Heart right ventricle (tissue), 16 donors: ENCODE data around the gene OR10K1. TPM values are rescaled to one million over a fixed set of nuclear protein-coding genes. Genes with fewer than 3 reads are reported as not detected.

Source experiments
- ATAC-seq, 8 donors: fragments of 200-7000 bp; cut with Tn5 transposase; one replicate each; pipeline ENCODE4 v1.9.1; 2020; ENCODE audit warnings: mild to moderate bottlenecking in 8 of 8, moderate library complexity in 8 of 8, moderate number of reproducible peaks in 1 of 8
- DNase-seq, 2 donors: peaks; one replicate each; pipeline ENCODE4 v3.0.0-alpha.2; 2020
- H3K27ac ChIP-seq, 10 donors: fragments of 200-600 bp; sonication (generic) in 2 of 10; one replicate each; pipeline versions ENCODE4 v1.5.0 to v1.8.0; 2020 to 2022; ENCODE audit warnings: mild to moderate bottlenecking in 3 of 10
- H3K27me3 ChIP-seq, 7 donors: fragments of 200-600 bp; one replicate each; pipeline ENCODE4 v1.8.0; 2021 to 2022; ENCODE audit warnings: mild to moderate bottlenecking in 2 of 7
- H3K36me3 ChIP-seq, 9 donors: fragments of 200-600 bp; sonication (generic) in 1 of 9; one replicate each; pipeline versions ENCODE4 v1.5.0 to v1.8.0; 2020 to 2022; ENCODE audit warnings: mild to moderate bottlenecking in 2 of 9
- H3K4me1 ChIP-seq, 9 donors: fragments of 200-600 bp; sonication (generic) in 1 of 9; one replicate each; pipeline versions ENCODE4 v1.5.0 to v1.8.0; 2020 to 2022; ENCODE audit warnings: mild to moderate bottlenecking in 4 of 9
- H3K4me3 ChIP-seq, 10 donors: fragments of 200-600 bp; sonication (generic) in 2 of 10; one replicate each; pipeline versions ENCODE4 v1.5.0 to v1.8.0; 2020 to 2022; ENCODE audit warnings: mild to moderate bottlenecking in 7 of 10, moderate library complexity in 2 of 10
- H3K9me3 ChIP-seq, 11 donors: fragments of 200-600 bp in 10 of 11; sonication (generic) in 2 of 11; one replicate each; pipeline versions ENCODE4 v1.5.0 to v1.8.0; 2013 to 2022; ENCODE audit warnings: mild to moderate bottlenecking in 2 of 11, control low read depth in 1 of 11, moderate library complexity in 1 of 11
- WGBS, 2 donors: extraction: QIAGEN DNeasy Blood & Tissue Kit; methylation state at CpG; one replicate each; pipeline ENCODE4 v1.1.7; 2013; ENCODE audit warnings: inconsistent platforms in 1 of 2; 5-methylcytosine and 5-hydroxymethylcytosine counted together
- intact Hi-C, 10 donors: fragments of 100-400 bp; cut with DNase I; formaldehyde crosslinking; loops; one replicate each; pipeline versions ENCODE4 v1.11.1 to v1.14.2; 2022
- polyA plus RNA-seq, 2 donors: library from polyadenylated mRNA; stranded (reverse); fragments of 200-250 nt; gene quantifications; one replicate each; pipeline ENCODE4 v1.2.3, GENCODE V29; 2013
- total RNA-seq, 10 donors: library from RNA; stranded (reverse); fragmentation: NEBNext Ultra II Directional in 3 of 10; extraction: Animal tissue kit (Norgen Biotek cat#: 25700) in 3 of 10; gene quantifications; one replicate each; pipeline versions ENCODE4 v1.2.1 to v1.2.4, GENCODE V29; 2021 to 2023
- TF ChIP-seq, protein P1 (sequence below), 9 donors: fragments of 200-600 bp; sonication (generic) in 2 of 9; IDR thresholded peaks; one replicate each; pipeline versions ENCODE4 v1.5.0 to v1.8.0; 2021 to 2022; ENCODE audit warnings: antibody characterized with exemption in 9 of 9, mild to moderate bottlenecking in 5 of 9, moderate library complexity in 1 of 9
- donor health status: Arrhythmogenic right ventricular cardiomyopathy.
- donor health status: ischemic (EF 13 %, LVEDD 7.1; RV severe dilation, severe dysfunction).
- donor health status: healthy with polysubstance abuse.
- donor health status: DM: no; HTN: yes; CAD: no.
- donor health status: DM: no; HTN: no; CAD: no.
- donor health status: ischemic (EF 25% LVEDD 6.9; RV normal size, moderate dysfunction).
- donor health status: ischemic (EF 25% LVEDD 5.7; RV mildly dilated, moderate dysfunction).
- donor health status: healthy.
- donor health status: DM: yes; HTN: yes; CAD: no.
- donor health status: Ischemic cardiomyopathy.
- donor health status: ischemic (EF 35%, LVEDD 5.7; RV mildly dilated, moderate dysfunction).
- donor health status: nonischemic (EF 11% LVEDD 7.7; RV severe dilation, severe dysfunction).
- donor health status: DM: yes; HTN: yes; CAD: no.
- donor health status: PGD.
- donor health status: ischemic (EF 29% LVEDD 5.4; RV normal size, mild dysfunction).
- donor health status: nonischemic (EF 23%, LVEDD 6.1; RV moderate dilation, normal function).

Gene OR10K1
- total and polyA plus RNA-seq, 12 donors = not detected

GRCh38 chr1:158496374-158496773 lies 34.7 kb downstream of the OR10K1 start:
- no peaks in the 10 kb centered on the region for H3K36me3 ChIP-seq
- H3K9me3 ChIP-seq = no peaks in the 10 kb centered on the region
- intact Hi-C loops = loop anchor here in 1 of 10 donors (5.0 kb wide), 1 partner anchor 294 kb away; no protein-coding TSS in a partner anchor
- no peaks in the 10 kb centered on the region for H3K4me1 ChIP-seq
- no peak for ATAC-seq
- DNase-seq = no peak
- TF ChIP-seq, protein P1, sequence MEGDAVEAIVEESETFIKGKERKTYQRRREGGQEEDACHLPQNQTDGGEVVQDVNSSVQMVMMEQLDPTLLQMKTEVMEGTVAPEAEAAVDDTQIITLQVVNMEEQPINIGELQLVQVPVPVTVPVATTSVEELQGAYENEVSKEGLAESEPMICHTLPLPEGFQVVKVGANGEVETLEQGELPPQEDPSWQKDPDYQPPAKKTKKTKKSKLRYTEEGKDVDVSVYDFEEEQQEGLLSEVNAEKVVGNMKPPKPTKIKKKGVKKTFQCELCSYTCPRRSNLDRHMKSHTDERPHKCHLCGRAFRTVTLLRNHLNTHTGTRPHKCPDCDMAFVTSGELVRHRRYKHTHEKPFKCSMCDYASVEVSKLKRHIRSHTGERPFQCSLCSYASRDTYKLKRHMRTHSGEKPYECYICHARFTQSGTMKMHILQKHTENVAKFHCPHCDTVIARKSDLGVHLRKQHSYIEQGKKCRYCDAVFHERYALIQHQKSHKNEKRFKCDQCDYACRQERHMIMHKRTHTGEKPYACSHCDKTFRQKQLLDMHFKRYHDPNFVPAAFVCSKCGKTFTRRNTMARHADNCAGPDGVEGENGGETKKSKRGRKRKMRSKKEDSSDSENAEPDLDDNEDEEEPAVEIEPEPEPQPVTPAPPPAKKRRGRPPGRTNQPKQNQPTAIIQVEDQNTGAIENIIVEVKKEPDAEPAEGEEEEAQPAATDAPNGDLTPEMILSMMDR (IDR thresholded peaks at IDR 0.05) = peak in 5 of 9 donors; percentile 23 to 51 (median 39)
- H3K4me3 ChIP-seq = no peak overlapping the region
- H3K27me3 ChIP-seq = peaks cover 0 to 21% (median 0%) of the 10 kb centered on the region in 7 donors
- 23 to 26% methylated on average over 2 of the region's 2 CpGs for WGBS, 2 donors
- H3K27ac ChIP-seq = no peak overlapping the region

DNA sequence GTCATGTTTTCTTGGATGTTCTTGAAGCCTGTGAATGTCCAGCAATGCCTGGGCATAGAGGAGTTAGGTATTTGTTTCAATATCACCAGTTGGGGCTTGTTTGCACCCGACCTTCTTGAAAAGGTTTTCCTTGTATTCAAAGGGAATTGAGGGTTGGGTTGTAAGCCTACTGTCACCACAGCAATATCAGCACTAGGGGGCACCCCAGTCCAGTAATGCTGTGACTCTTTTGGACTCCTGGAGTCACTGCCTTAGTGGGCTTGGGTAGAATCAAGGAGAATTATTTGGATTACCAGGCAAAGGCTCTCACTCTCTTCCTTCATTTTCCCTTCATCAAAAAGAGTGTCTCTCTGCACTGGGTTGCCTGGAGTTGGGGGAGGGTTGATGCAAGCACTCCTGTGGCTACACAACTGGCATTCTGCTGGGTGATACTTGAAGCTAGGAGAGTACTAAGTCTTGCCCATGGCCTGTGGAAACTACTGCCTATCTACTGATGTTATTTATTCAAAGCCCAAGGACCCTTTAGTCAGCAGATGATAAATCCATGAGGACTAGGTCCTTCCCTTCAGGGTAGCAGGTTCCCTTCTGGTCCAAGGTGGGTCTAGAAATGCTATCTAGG lies 44.8 kb downstream of the OR10K1 start:
- intact Hi-C loops = loop anchor here in 4 of 10 donors (2.0 to 10.0 kb wide), 4 partner anchors 302 to 568 kb away; partner anchors contain the start of gene AIM2 (in 2 of the 4)
- Histone ChIP-seq H3K4me3 (no peak overlapping the region), H3K27me3 (peaks cover 0 to 9% (median 0%) of the 10 kb centered on the region in 7 donors), H3K27ac (no peak overlapping the region), H3K9me3 (peaks cover 0 to 31% (median 0%) of the 10 kb centered on the region in 11 donors), H3K36me3 (no peaks in the 10 kb centered on the region), H3K4me1 (peaks cover 0 to 12% (median 0%) of the 10 kb centered on the region in 9 donors)
- ATAC-seq = no peak
- peak; percentile 9 for DNase-seq
- WGBS, 2 donors = 50 to 52% methylated on average over 1 of the region's 1 CpG
- TF ChIP-seq, protein P1 (IDR thresholded peaks at IDR 0.05) = peak in 7 of 9 donors; percentile 19 to 70 (median 29)

- H3K9me3 ChIP-seq = peaks cover 0 to 26% (median 0%) of the 10 kb centered on the region in 11 donors
- 62 to 89% methylated on average over 2 of the region's 2 CpGs for WGBS, 2 donors
- ATAC-seq (no peak), DNase-seq (no peak)
- H3K27ac ChIP-seq = no peak overlapping the region
- H3K27me3 ChIP-seq = peaks cover 0 to 9% (median 0%) of the 10 kb centered on the region in 7 donors
- intact Hi-C loops = loop anchor here in 4 of 10 donors (2.0 to 10.0 kb wide), 4 partner anchors 303 to 567 kb away; partner anchors contain the start of gene AIM2 (in 2 of the 4)
- H3K4me1 ChIP-seq = peaks cover 0 to 12% (median 0%) of the 10 kb centered on the region in 9 donors
- H3K4me3 ChIP-seq = no peak overlapping the region
- TF ChIP-seq, protein P1 (IDR thresholded peaks at IDR 0.05) = no peak
- no peaks in the 10 kb centered on the region for H3K36me3 ChIP-seq
Measured at GRCh38 chr1:158507511-158507910, 45.9 kb downstream of the OR10K1 start.

DNA sequence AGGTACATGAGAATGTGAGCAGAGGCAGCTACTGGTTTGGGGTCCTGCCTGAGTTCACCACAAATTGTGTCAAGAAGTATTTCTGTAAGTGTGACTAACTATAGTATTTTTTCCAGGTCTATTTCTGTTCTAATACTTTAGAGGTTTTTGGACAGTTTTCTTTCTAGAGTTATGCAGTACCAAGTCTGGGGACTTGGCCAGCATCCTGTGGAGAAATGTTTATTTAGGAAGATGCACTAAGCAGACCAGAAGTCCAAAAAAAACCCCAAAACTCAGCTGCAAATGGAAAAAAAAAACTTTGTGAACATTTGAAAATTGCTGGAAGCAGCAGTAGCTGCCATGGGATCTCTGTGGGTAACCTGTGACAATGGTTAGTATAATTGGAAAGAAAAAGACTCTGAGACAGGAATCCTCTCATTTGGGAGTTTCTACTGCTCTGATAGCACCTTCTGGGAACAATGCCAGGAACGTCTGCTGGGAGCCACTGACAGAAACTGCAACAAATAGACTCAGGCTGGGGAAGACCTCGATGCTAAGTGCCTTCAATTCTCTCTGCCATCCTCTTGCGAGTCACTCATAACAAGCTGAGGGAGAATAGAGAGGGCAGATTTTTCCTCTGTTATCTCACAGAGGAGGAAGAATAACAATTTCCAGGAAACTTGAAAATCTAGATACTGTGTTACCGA lies 48.0 kb downstream of the OR10K1 start:
- Histone ChIP-seq H3K9me3 (peaks cover 0 to 26% (median 0%) of the 10 kb centered on the region in 11 donors), H3K4me1 (peaks cover 0 to 12% (median 0%) of the 10 kb centered on the region in 9 donors), H3K27me3 (peaks cover 0 to 9% (median 0%) of the 10 kb centered on the region in 7 donors), H3K27ac (peak overlapping the region in 1 of 10 donors; percentile 3), H3K4me3 (no peak overlapping the region), H3K36me3 (no peaks in the 10 kb centered on the region)
- TF ChIP-seq, protein P1 (IDR thresholded peaks at IDR 0.05) = no peak
- WGBS, 2 donors = 11 to 12% methylated on average over 4 of the region's 4 CpGs
- ATAC-seq = peak in 2 of 8 donors; percentile 39 to 68
- intact Hi-C loops = loop anchor here in 4 of 10 donors (10.0 kb wide), 3 partner anchors 305 to 565 kb away; partner anchors contain the start of gene AIM2 (in 2 of the 4)
- DNase-seq = peak in 1 of 2 donors; percentile 19
